Upper lobe of left lung (tissue), 4 donors: ENCODE data around the gene SWT1.

Source experiments
- CTCF ChIP-seq, 6 experiments: fragments of 450-650 bp in 4 of 6; fragments of 200-600 bp in 2 of 6; sonication (generic) in 2 of 6; IDR thresholded peaks; one replicate each; pipeline ENCODE4 v1.5.1; 2016 to 2019; ENCODE audit warnings: antibody characterized with exemption in 6 of 6
- EP300 ChIP-seq, 4 donors: sonication (generic); formaldehyde crosslinking; IDR thresholded peaks; one replicate each; pipeline ENCODE4 v1.5.1; 2017; ENCODE audit warnings: antibody characterized with exemption in 4 of 4, control low read depth in 2 of 4
- POLR2A ChIP-seq, 4 donors: fragments of 450-650 bp; IDR thresholded peaks; one replicate each; pipeline ENCODE4 v1.5.1; 2016 to 2017; ENCODE audit warnings: antibody characterized with exemption in 4 of 4, mild to moderate bottlenecking in 2 of 4
- POLR2AphosphoS5 ChIP-seq, 2 donors: sonication (generic); formaldehyde crosslinking; IDR thresholded peaks; one replicate each; pipeline ENCODE4 v1.5.1; 2017; ENCODE audit warnings: antibody characterized with exemption in 2 of 2

GRCh38 chr1:185267701-185268100 lies 110.7 kb downstream of the SWT1 start:
- TF ChIP-seq POLR2A (IDR thresholded peaks at IDR 0.05), result no peak
- TF ChIP-seq CTCF (IDR thresholded peaks at IDR 0.05), result no peak
- TF ChIP-seq EP300 (IDR thresholded peaks at IDR 0.05), result no peak
- TF ChIP-seq POLR2AphosphoS5 (IDR thresholded peaks at IDR 0.05), result no peak
